Calu3 (cell line): ENCODE measurements around the gene FNDC3A. TPM values are rescaled to one million over a fixed set of nuclear protein-coding genes. Genes with fewer than 3 reads are reported as not detected.
"Not testable (repeated sequence)": the region's sequence is repeated elsewhere in the genome, so short reads cannot be mapped to it uniquely, and the experiment has no call there.

Experiments used
- BruUV-seq: library from RNA; stranded (reverse); fragments of 400-500 nt; replicated peaks from 2 replicates; lab custom pipeline; 2021; lab: Mats Ljungman, UMichigan
- CTCF ChIA-PET: fragments of 300-600 bp; sonication (Branson Sonifier 250); formaldehyde crosslinking; loops from one replicate; lab custom pipeline; 2022; ENCODE audit warnings: antibody characterized with exemption; lab: Charles Lee
- DNase-seq: peaks from one replicate; pipeline ENCODE4 v3.0.0; 2022
- H3K27ac Mint-ChIP-seq: one replicate; pipeline ENCODE4 v1.8.0; 2022; ENCODE audit warnings: mixed read lengths; ENCODE audit not compliant: unreplicated experiment
- H3K27me3 Mint-ChIP-seq: one replicate; pipeline ENCODE4 v1.8.0; 2022; ENCODE audit warnings: mixed read lengths; ENCODE audit not compliant: unreplicated experiment
- H3K36me3 Mint-ChIP-seq: one replicate; pipeline ENCODE4 v1.8.0; 2022; ENCODE audit warnings: mild to moderate bottlenecking, moderate library complexity, mixed read lengths; ENCODE audit not compliant: insufficient read depth, unreplicated experiment
- H3K4me1 Mint-ChIP-seq: one replicate; pipeline ENCODE4 v1.8.0; 2022; ENCODE audit warnings: mild to moderate bottlenecking, low read depth, mixed read lengths; ENCODE audit not compliant: unreplicated experiment
- H3K4me3 Mint-ChIP-seq: one replicate; pipeline ENCODE4 v1.8.0; 2022; ENCODE audit warnings: mild to moderate bottlenecking, low read depth, moderate library complexity, mixed read lengths; ENCODE audit not compliant: unreplicated experiment
- H3K9me3 Mint-ChIP-seq: one replicate; pipeline ENCODE4 v1.8.0; 2022; ENCODE audit warnings: low read depth, mixed read lengths; ENCODE audit not compliant: unreplicated experiment
- CTCF ChIP-seq: fragments of 200-600 bp; IDR thresholded peaks from one replicate; pipeline ENCODE4 v1.8.0; 2022; ENCODE audit warnings: antibody characterized with exemption; ENCODE audit not compliant: unreplicated experiment
- intact Hi-C: fragments of 100-400 bp; cut with micrococcal nuclease; formaldehyde crosslinking; loops from one replicate; pipeline ENCODE4 v1.10.0; 2022; ENCODE audit not compliant: unreplicated experiment
- total RNA-seq: library from RNA; stranded (reverse); gene quantifications from 2 replicates; pipeline ENCODE4 v1.2.3, GENCODE V29; 2022

Gene FNDC3A
- total RNA-seq, 1 experiment from 2014 or later = 36.2 TPM

GRCh38 chr13:49125964-49126524 lies 150.3 kb downstream of the FNDC3A start:
- no peak overlapping the region for H3K4me3 Mint-ChIP-seq
- no peak overlapping the region for H3K27ac Mint-ChIP-seq
- intact Hi-C loops = no loop called here
- CTCF ChIA-PET = no interaction called here
- H3K27me3 Mint-ChIP-seq = no peaks in the 10 kb centered on the region
- no peaks in the 10 kb centered on the region for H3K9me3 Mint-ChIP-seq
- BruUV-seq = no TSS peak
- no peak for DNase-seq
- TF ChIP-seq CTCF = no peak
- H3K4me1 Mint-ChIP-seq = no peaks in the 10 kb centered on the region
- H3K36me3 Mint-ChIP-seq = peaks cover 1% of the 10 kb centered on the region

DNA sequence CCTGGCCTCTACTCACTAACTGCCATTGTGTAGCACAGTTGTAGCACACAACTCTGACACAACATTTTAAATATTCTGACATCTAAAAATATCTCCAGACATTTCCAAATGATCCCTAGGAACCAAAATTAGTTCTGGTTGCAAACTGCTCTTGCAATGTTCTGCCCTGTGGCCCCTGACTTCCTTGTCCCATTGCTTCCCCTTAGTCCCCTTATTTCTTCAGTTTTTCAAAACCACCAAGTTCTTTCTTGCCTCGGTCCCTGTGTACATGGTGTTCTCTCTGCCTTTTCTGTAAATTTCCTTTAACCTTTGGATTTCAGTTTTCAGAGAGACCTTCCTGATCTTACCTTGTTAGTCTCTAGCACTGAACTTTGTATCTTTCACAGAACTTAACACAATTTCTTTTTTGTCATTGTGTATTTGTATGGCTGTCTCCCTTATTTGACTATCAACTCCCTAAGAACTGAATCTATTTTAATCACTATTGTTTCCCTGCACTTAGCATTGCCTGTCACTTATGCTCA lies 156.8 kb downstream of the FNDC3A start:
- Mint-ChIP-seq H3K27me3 (no peaks in the 10 kb centered on the region), H3K4me3 (no peak overlapping the region), H3K36me3 (peaks cover 31% of the 10 kb centered on the region), H3K4me1 (no peaks in the 10 kb centered on the region), H3K27ac (no peak overlapping the region), H3K9me3 (no peaks in the 10 kb centered on the region)
- intact Hi-C loops = no loop called here
- no TSS peak for BruUV-seq
- TF ChIP-seq CTCF = no peak
- no peak for DNase-seq
- CTCF ChIA-PET = no interaction called here

DNA sequence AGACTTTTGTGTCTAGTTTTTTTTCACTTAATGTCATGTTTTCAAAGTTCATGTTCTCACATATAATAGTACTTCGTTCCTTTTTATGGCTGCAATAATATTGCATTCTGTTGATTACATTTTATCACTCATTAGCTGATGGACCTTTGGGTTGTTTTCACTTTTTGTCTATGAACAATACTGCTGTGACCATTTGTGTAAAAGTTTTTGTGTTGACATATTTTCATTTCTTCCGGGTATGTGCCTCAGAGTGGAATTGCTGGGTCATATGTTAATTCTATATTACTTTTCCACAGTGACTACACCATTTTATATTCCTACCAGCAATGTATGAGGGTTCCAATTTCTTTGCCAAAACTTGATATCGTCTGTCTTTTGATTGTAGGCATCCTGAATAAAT lies 158.6 kb downstream of the FNDC3A start:
- no TSS peak for BruUV-seq
- intact Hi-C loops = no loop called here

GRCh38 chr13:49137138-49137643 lies 161.5 kb downstream of the FNDC3A start:
- intact Hi-C loops, H3K4me3 Mint-ChIP-seq, H3K27ac Mint-ChIP-seq, CTCF ChIA-PET, H3K4me1 Mint-ChIP-seq, BruUV-seq, H3K27me3 Mint-ChIP-seq, DNase-seq, H3K9me3 Mint-ChIP-seq: not testable (repeated sequence)
- peaks cover 21% of the 10 kb centered on the region for H3K36me3 Mint-ChIP-seq

More for the DNA sequence above, 158.6 kb downstream of the FNDC3A start:
- Mint-ChIP-seq H3K9me3 (no peaks in the 10 kb centered on the region), H3K4me1 (no peaks in the 10 kb centered on the region), H3K4me3 (no peak overlapping the region), H3K27me3 (no peaks in the 10 kb centered on the region), H3K36me3 (peaks cover 31% of the 10 kb centered on the region), H3K27ac (no peak overlapping the region)
- TF ChIP-seq CTCF = no peak
- no peak for DNase-seq
- CTCF ChIA-PET = no interaction called here
